Measurements from ENCODE around the gene ATP13A3.

The ATP13A3 gene

GRCh38 chr3:194443901-194444300, 42.9 kb downstream of the ATP13A3 start:
- peaks cover 11 to 27% of the 10 kb centered on the region in 2 donors for H3K36me3 ChIP-seq (ENCODE audit: control insufficient read depth in 2 of 2, insufficient read depth in 2 of 2, low read length in 2 of 2)
- H3K9me3 ChIP-seq (ENCODE audit: control insufficient read depth in 2 of 2, low read length in 2 of 2) = no peaks in the 10 kb centered on the region
- no peaks in the 10 kb centered on the region for H3K27me3 ChIP-seq (ENCODE audit: control insufficient read depth in 1 of 2, insufficient read depth in 2 of 2, low read length in 2 of 2)
- H3K9ac ChIP-seq (ENCODE audit: low read length in 2 of 2) = no peak overlapping the region
- H3K4me1 ChIP-seq (ENCODE audit: control insufficient read depth, insufficient read depth, low read length) = no peaks in the 10 kb centered on the region
- H3K27ac ChIP-seq (ENCODE audit: low read length) = no peak overlapping the region
- no peak overlapping the region for H3K4me3 ChIP-seq (ENCODE audit: low read length in 2 of 2)

DNA sequence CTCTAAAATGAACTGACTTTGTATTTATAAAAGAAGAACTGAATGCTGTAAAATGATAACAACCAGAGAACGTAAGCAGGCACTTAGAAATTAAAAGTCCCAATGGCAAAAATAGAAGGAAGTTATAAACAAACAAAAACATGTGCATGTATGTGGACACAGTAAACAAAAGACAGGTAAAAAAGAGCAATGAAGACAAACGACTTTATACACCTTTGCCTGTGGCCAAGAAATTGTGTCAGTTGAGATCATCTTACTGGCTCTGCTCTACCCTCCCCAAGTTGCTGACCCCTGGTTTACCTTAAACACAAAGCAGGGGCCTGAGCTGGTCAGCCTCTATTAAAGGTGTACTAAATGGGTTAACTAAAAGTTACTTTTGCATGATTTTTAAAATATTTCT, 46.0 kb downstream of the ATP13A3 start:
- peaks cover 15 to 24% of the 10 kb centered on the region in 2 donors for H3K36me3 ChIP-seq (ENCODE audit: control insufficient read depth in 2 of 2, insufficient read depth in 2 of 2, low read length in 2 of 2)
- H3K9me3 ChIP-seq (ENCODE audit: control insufficient read depth in 2 of 2, low read length in 2 of 2) = no peaks in the 10 kb centered on the region
- no peak overlapping the region for H3K27ac ChIP-seq (ENCODE audit: low read length)
- H3K27me3 ChIP-seq (ENCODE audit: control insufficient read depth in 1 of 2, insufficient read depth in 2 of 2, low read length in 2 of 2) = no peaks in the 10 kb centered on the region
- H3K4me1 ChIP-seq (ENCODE audit: control insufficient read depth, insufficient read depth, low read length) = no peaks in the 10 kb centered on the region
- H3K4me3 ChIP-seq (ENCODE audit: low read length in 2 of 2) = no peak overlapping the region
- H3K9ac ChIP-seq (ENCODE audit: low read length in 2 of 2) = no peak overlapping the region

GRCh38 chr3:194439881-194440550, 46.8 kb downstream of the ATP13A3 start:
- Histone ChIP-seq H3K9ac (ENCODE audit: low read length in 2 of 2) (no peak overlapping the region), H3K9me3 (ENCODE audit: control insufficient read depth in 2 of 2, low read length in 2 of 2) (no peaks in the 10 kb centered on the region), H3K36me3 (ENCODE audit: control insufficient read depth in 2 of 2, insufficient read depth in 2 of 2, low read length in 2 of 2) (peaks cover 15 to 24% of the 10 kb centered on the region in 2 donors), H3K4me3 (ENCODE audit: low read length in 2 of 2) (no peak overlapping the region), H3K27me3 (ENCODE audit: control insufficient read depth in 1 of 2, insufficient read depth in 2 of 2, low read length in 2 of 2) (no peaks in the 10 kb centered on the region), H3K4me1 (ENCODE audit: control insufficient read depth, insufficient read depth, low read length) (no peaks in the 10 kb centered on the region), H3K27ac (ENCODE audit: low read length) (no peak overlapping the region)

DNA sequence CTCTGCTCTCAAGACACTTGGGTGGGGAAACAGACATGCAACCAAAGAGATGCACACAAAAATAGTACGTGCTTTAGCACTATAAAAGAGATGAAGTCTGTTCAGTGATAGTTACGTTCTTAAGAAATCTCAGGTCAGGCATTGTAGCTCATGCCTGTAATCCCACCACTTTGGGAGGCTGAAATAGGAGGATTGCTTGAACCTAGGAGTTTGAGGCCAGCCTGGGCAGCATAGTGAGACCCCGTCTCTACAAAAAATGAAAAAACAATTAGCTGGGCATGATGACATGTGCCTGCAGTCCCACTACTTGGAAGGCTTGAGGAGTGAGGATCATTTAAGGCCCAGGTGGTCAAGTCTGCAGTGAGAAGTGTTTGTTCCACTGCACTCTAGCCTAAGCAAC, 52.3 kb downstream of the ATP13A3 start:
- Histone ChIP-seq H3K9ac (ENCODE audit: low read length in 2 of 2) (no peak overlapping the region), H3K4me3 (ENCODE audit: low read length in 2 of 2) (no peak overlapping the region), H3K27me3 (ENCODE audit: control insufficient read depth in 1 of 2, insufficient read depth in 2 of 2, low read length in 2 of 2) (no peaks in the 10 kb centered on the region), H3K36me3 (ENCODE audit: control insufficient read depth in 2 of 2, insufficient read depth in 2 of 2, low read length in 2 of 2) (peaks cover 18 to 43% of the 10 kb centered on the region in 2 donors), H3K4me1 (ENCODE audit: control insufficient read depth, insufficient read depth, low read length) (no peaks in the 10 kb centered on the region), H3K27ac (ENCODE audit: low read length) (no peak overlapping the region), H3K9me3 (ENCODE audit: control insufficient read depth in 2 of 2, low read length in 2 of 2) (no peaks in the 10 kb centered on the region)

DNA sequence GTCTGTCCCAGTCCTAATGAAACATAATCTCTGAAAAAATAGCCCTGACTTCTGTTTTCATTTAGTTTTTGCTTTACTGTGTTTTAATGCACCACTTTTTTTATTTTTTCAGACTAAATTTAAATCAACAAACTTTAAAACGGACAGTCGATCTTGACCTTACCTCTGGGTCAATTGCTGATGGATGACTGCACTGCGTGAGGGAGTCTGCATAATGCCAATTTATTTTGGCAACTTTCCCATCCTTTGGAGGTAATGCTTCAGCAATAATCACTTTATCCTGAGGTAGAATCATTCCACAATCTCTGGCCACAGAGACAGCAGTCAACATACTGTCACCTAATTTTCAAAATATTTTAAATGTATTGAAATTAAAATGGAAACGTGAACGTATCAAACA, 55.2 kb downstream of the ATP13A3 start:
- Histone ChIP-seq H3K4me1 (ENCODE audit: control insufficient read depth, insufficient read depth, low read length) (no peaks in the 10 kb centered on the region), H3K27me3 (ENCODE audit: control insufficient read depth in 1 of 2, insufficient read depth in 2 of 2, low read length in 2 of 2) (no peaks in the 10 kb centered on the region), H3K9ac (ENCODE audit: low read length in 2 of 2) (no peak overlapping the region), H3K9me3 (ENCODE audit: control insufficient read depth in 2 of 2, low read length in 2 of 2) (no peaks in the 10 kb centered on the region), H3K27ac (ENCODE audit: low read length) (no peak overlapping the region), H3K36me3 (ENCODE audit: control insufficient read depth in 2 of 2, insufficient read depth in 2 of 2, low read length in 2 of 2) (peaks cover 13 to 38% of the 10 kb centered on the region in 2 donors), H3K4me3 (ENCODE audit: low read length in 2 of 2) (no peak overlapping the region)

GRCh38 chr3:194425399-194425798, 61.4 kb downstream of the ATP13A3 start:
- no peak overlapping the region for H3K9ac ChIP-seq (ENCODE audit: low read length in 2 of 2)
- H3K4me1 ChIP-seq (ENCODE audit: control insufficient read depth, insufficient read depth, low read length) = no peaks in the 10 kb centered on the region
- peaks cover 10 to 12% of the 10 kb centered on the region in 2 donors for H3K36me3 ChIP-seq (ENCODE audit: control insufficient read depth in 2 of 2, insufficient read depth in 2 of 2, low read length in 2 of 2)
- H3K4me3 ChIP-seq (ENCODE audit: low read length in 2 of 2) = no peak overlapping the region
- no peaks in the 10 kb centered on the region for H3K9me3 ChIP-seq (ENCODE audit: control insufficient read depth in 2 of 2, low read length in 2 of 2)
- no peak overlapping the region for H3K27ac ChIP-seq (ENCODE audit: low read length)
- H3K27me3 ChIP-seq (ENCODE audit: control insufficient read depth in 1 of 2, insufficient read depth in 2 of 2, low read length in 2 of 2) = no peaks in the 10 kb centered on the region

- Histone ChIP-seq H3K9ac (ENCODE audit: low read length in 2 of 2) (no peak overlapping the region), H3K27ac (ENCODE audit: low read length) (no peak overlapping the region), H3K4me1 (ENCODE audit: control insufficient read depth, insufficient read depth, low read length) (no peaks in the 10 kb centered on the region), H3K36me3 (ENCODE audit: control insufficient read depth in 2 of 2, insufficient read depth in 2 of 2, low read length in 2 of 2) (peaks cover 10 to 12% of the 10 kb centered on the region in 2 donors), H3K27me3 (ENCODE audit: control insufficient read depth in 1 of 2, insufficient read depth in 2 of 2, low read length in 2 of 2) (no peaks in the 10 kb centered on the region), H3K9me3 (ENCODE audit: control insufficient read depth in 2 of 2, low read length in 2 of 2) (no peaks in the 10 kb centered on the region), H3K4me3 (ENCODE audit: low read length in 2 of 2) (no peak overlapping the region)
Observed at GRCh38 chr3:194424953-194425352, 61.8 kb downstream of the ATP13A3 start.

DNA sequence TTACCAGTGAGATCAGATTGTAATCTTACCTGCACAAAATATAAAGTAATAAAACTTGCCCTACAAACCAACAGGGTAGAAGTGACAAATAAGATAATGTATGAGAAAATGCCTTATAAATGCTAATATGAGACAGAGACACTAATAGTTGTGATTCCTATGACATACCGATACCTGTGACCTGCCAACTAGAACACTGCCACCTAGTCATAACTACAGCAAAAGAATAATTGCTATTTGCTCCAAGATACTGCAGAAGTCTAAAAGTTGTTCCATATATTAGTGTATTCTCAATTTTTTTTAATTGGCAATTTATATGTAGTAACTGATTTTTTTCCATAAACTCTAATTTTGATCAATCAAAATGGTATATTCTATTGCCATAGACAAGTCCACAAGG, 62.4 kb downstream of the ATP13A3 start:
- H3K4me1 ChIP-seq (ENCODE audit: control insufficient read depth, insufficient read depth, low read length) = no peaks in the 10 kb centered on the region
- H3K9ac ChIP-seq (ENCODE audit: low read length in 2 of 2) = no peak overlapping the region
- no peaks in the 10 kb centered on the region for H3K27me3 ChIP-seq (ENCODE audit: control insufficient read depth in 1 of 2, insufficient read depth in 2 of 2, low read length in 2 of 2)
- H3K27ac ChIP-seq (ENCODE audit: low read length) = no peak overlapping the region
- H3K9me3 ChIP-seq (ENCODE audit: control insufficient read depth in 2 of 2, low read length in 2 of 2) = no peaks in the 10 kb centered on the region
- H3K36me3 ChIP-seq (ENCODE audit: control insufficient read depth in 2 of 2, insufficient read depth in 2 of 2, low read length in 2 of 2) = peaks cover 10% of the 10 kb centered on the region in 2 donors
- H3K4me3 ChIP-seq (ENCODE audit: low read length in 2 of 2) = no peak overlapping the region

GRCh38 chr3:194423317-194423716, 63.5 kb downstream of the ATP13A3 start:
- H3K4me3 ChIP-seq (ENCODE audit: low read length in 2 of 2) = no peak overlapping the region
- no peaks in the 10 kb centered on the region for H3K4me1 ChIP-seq (ENCODE audit: control insufficient read depth, insufficient read depth, low read length)
- H3K27ac ChIP-seq (ENCODE audit: low read length) = no peak overlapping the region
- H3K9me3 ChIP-seq (ENCODE audit: control insufficient read depth in 2 of 2, low read length in 2 of 2) = no peaks in the 10 kb centered on the region
- H3K36me3 ChIP-seq (ENCODE audit: control insufficient read depth in 2 of 2, insufficient read depth in 2 of 2, low read length in 2 of 2) = peaks cover 7 to 10% of the 10 kb centered on the region in 2 donors
- H3K9ac ChIP-seq (ENCODE audit: low read length in 2 of 2) = no peak overlapping the region
- H3K27me3 ChIP-seq (ENCODE audit: control insufficient read depth in 1 of 2, insufficient read depth in 2 of 2, low read length in 2 of 2) = no peaks in the 10 kb centered on the region

- H3K36me3 ChIP-seq (ENCODE audit: control insufficient read depth in 2 of 2, insufficient read depth in 2 of 2, low read length in 2 of 2) = peaks cover 7 to 10% of the 10 kb centered on the region in 2 donors
- no peaks in the 10 kb centered on the region for H3K9me3 ChIP-seq (ENCODE audit: control insufficient read depth in 2 of 2, low read length in 2 of 2)
- no peak overlapping the region for H3K27ac ChIP-seq (ENCODE audit: low read length)
- H3K27me3 ChIP-seq (ENCODE audit: control insufficient read depth in 1 of 2, insufficient read depth in 2 of 2, low read length in 2 of 2) = no peaks in the 10 kb centered on the region
- no peak overlapping the region for H3K9ac ChIP-seq (ENCODE audit: low read length in 2 of 2)
- no peak overlapping the region for H3K4me3 ChIP-seq (ENCODE audit: low read length in 2 of 2)
- H3K4me1 ChIP-seq (ENCODE audit: control insufficient read depth, insufficient read depth, low read length) = no peaks in the 10 kb centered on the region
Observed at GRCh38 chr3:194422188-194422587, 64.6 kb downstream of the ATP13A3 start.

DNA sequence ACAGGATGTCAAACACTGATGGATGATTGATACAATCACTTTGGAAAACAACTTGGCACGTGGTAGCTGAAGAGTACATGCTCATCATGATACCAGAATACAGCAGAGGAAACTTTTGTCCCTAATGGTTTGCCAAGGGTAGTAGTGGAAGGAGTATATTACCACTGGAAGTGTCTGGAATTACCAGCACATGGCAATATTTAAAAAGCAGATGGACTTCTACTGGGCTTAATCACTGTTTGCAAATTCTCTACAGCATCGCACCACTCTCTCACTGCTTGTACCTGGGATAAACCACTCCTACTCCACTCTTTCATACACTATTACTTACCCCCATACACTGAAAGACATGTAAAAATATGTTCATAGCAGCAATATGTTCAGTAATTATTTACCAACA, 68.1 kb downstream of the ATP13A3 start:
- H3K27me3 ChIP-seq (ENCODE audit: control insufficient read depth in 1 of 2, insufficient read depth in 2 of 2, low read length in 2 of 2) = no peaks in the 10 kb centered on the region
- H3K4me1 ChIP-seq (ENCODE audit: control insufficient read depth, insufficient read depth, low read length) = no peaks in the 10 kb centered on the region
- H3K27ac ChIP-seq (ENCODE audit: low read length) = no peak overlapping the region
- no peaks in the 10 kb centered on the region for H3K9me3 ChIP-seq (ENCODE audit: control insufficient read depth in 2 of 2, low read length in 2 of 2)
- no peak overlapping the region for H3K4me3 ChIP-seq (ENCODE audit: low read length in 2 of 2)
- peaks cover 0 to 3% of the 10 kb centered on the region in 2 donors for H3K36me3 ChIP-seq (ENCODE audit: control insufficient read depth in 2 of 2, insufficient read depth in 2 of 2, low read length in 2 of 2)
- no peak overlapping the region for H3K9ac ChIP-seq (ENCODE audit: low read length in 2 of 2)

All from stomach smooth muscle (tissue), 2 donors.